ENCODE measurements around the gene FNDC11.
A peak's percentile ranks its signal among the peaks of the same experiment; 100 is the strongest.
"Not testable (repeated sequence)": the region's sequence is repeated elsewhere in the genome, so short reads cannot be mapped to it uniquely, and the experiment has no call there.

The FNDC11 gene

GRCh38 chr20:63568170-63568981, 14.4 kb downstream of the FNDC11 start:
- H3K4me3 ChIP-seq (ENCODE audit: low read depth, low read length), result no peak overlapping the region
- TF ChIP-seq CTCF (IDR thresholded peaks at IDR 0.05; ENCODE audit: control insufficient read depth, extremely low read depth, insufficient read depth), result no peak
- no peak for DNase-seq (ENCODE audit: low read depth)

GRCh38 chr20:63568986-63569949, 15.3 kb downstream of the FNDC11 start:
- no peak for TF ChIP-seq CTCF (IDR thresholded peaks at IDR 0.05; ENCODE audit: control insufficient read depth, extremely low read depth, insufficient read depth)
- DNase-seq (ENCODE audit: low read depth), result no peak
- H3K4me3 ChIP-seq (ENCODE audit: low read depth, low read length), result no peak overlapping the region

GRCh38 chr20:63570281-63571086, 16.5 kb downstream of the FNDC11 start:
- no peak for DNase-seq (ENCODE audit: low read depth)
- TF ChIP-seq CTCF (IDR thresholded peaks at IDR 0.05; ENCODE audit: control insufficient read depth, extremely low read depth, insufficient read depth), result no peak
- H3K4me3 ChIP-seq (ENCODE audit: low read depth, low read length), result no peak overlapping the region

GRCh38 chr20:63571087-63571478, 17.1 kb downstream of the FNDC11 start:
- DNase-seq (ENCODE audit: low read depth); H3K4me3 ChIP-seq (ENCODE audit: low read depth, low read length): not testable (repeated sequence)

- DNase-seq (ENCODE audit: low read depth), result no peak
- TF ChIP-seq CTCF (IDR thresholded peaks at IDR 0.05; ENCODE audit: control insufficient read depth, extremely low read depth, insufficient read depth), result no peak
- no peak overlapping the region for H3K4me3 ChIP-seq (ENCODE audit: low read depth, low read length)
Observed at GRCh38 chr20:63572071-63572787, 18.3 kb downstream of the FNDC11 start.

GRCh38 chr20:63572788-63573646, 19.1 kb downstream of the FNDC11 start:
- H3K4me3 ChIP-seq (ENCODE audit: low read depth, low read length), result peak overlapping the region; percentile 62
- no peak for DNase-seq (ENCODE audit: low read depth)
- TF ChIP-seq CTCF (IDR thresholded peaks at IDR 0.05; ENCODE audit: control insufficient read depth, extremely low read depth, insufficient read depth), result peak; percentile 12; the same call in 1 of the 2 replicates
